ENCODE data around the gene TRABD2B. TPM values are rescaled to one million over a fixed set of nuclear protein-coding genes. Genes with fewer than 3 reads are reported as not detected.

TRABD2B gene
- total and polyA plus RNA-seq, 2 of the 13 experiments (the other 11 are each of a cell fraction or from before 2014, with no cell fraction given), result 0.04 TPM; not detected in 1

- TF ChIP-seq ZBED4 (CRISPR knock-in tag; IDR thresholded peaks at IDR 0.05; ENCODE audit: borderline replicate concordance) (no peak), NFE2L2 (IDR thresholded peaks at IDR 0.05; ENCODE audit: low read length) (no peak), ZNF607 (CRISPR knock-in tag; IDR thresholded peaks at IDR 0.05; ENCODE audit: borderline replicate concordance) (no peak), ZFX (CRISPR knock-in tag; IDR thresholded peaks at IDR 0.05; ENCODE audit: low read depth) (peak; percentile 26; the same call in 1 of the 2 replicates), ELF3 (CRISPR knock-in tag; IDR thresholded peaks at IDR 0.05) (peak; percentile 63; the same call in 1 of the 2 replicates), ZNF569 (CRISPR knock-in tag; IDR thresholded peaks at IDR 0.05; ENCODE audit: borderline replicate concordance) (no peak), ZFY (CRISPR knock-in tag; IDR thresholded peaks at IDR 0.05) (peak; percentile 39; the same call in 1 of the 2 replicates), DR1 (CRISPR knock-in tag; IDR thresholded peaks at IDR 0.05) (no peak), ZBTB1 (CRISPR knock-in tag; IDR thresholded peaks at IDR 0.05; ENCODE audit: borderline replicate concordance) (no peak), ZNF275 (CRISPR knock-in tag; IDR thresholded peaks at IDR 0.05; ENCODE audit: borderline replicate concordance) (no peak), IRF1 (CRISPR knock-in tag; IDR thresholded peaks at IDR 0.05; ENCODE audit: low read depth) (no peak), HOXA3 (CRISPR knock-in tag; IDR thresholded peaks at IDR 0.05) (peak; percentile 40; the same call in 1 of the 2 replicates), MAFF (IDR thresholded peaks at IDR 0.05; ENCODE audit: low read depth, low read length) (no peak), MAZ (IDR thresholded peaks at IDR 0.05; ENCODE audit: borderline replicate concordance, low read depth, low read length) (no peak), MAZ (CRISPR knock-in tag; IDR thresholded peaks at IDR 0.05; ENCODE audit: low read depth) (0 out of 2 replicates have a peak, but pooled peaks have one; percentile 41), TFE3 (CRISPR knock-in tag; IDR thresholded peaks at IDR 0.05) (0 out of 2 replicates have a peak, but pooled peaks have one; percentile 23), UBTF (CRISPR knock-in tag; IDR thresholded peaks at IDR 0.05) (no peak), GRHL1 (CRISPR knock-in tag; conservative IDR thresholded peaks at IDR 0.05) (no peak)
These were observed 65.8 kb downstream of the TRABD2B start (continued) for GRCh38 chr1:47931395-47931794.
